Panc1 (cell line): ENCODE data around the gene KMT5C. TPM values are rescaled to one million over a fixed set of nuclear protein-coding genes. Genes with fewer than 3 reads are reported as not detected.

Experiments used
- ATAC-seq: fragments of 200-7000 bp; cut with Tn5 transposase; 2 replicates; pipeline ENCODE4 v1.9.1; 2020; ENCODE audit warnings: mild to moderate bottlenecking, moderate library complexity
- BruUV-seq: library from RNA; stranded (reverse); fragments of 400-500 nt; replicated peaks from 2 replicates; lab custom pipeline; 2021; lab: Mats Ljungman, UMichigan
- CTCF ChIA-PET: fragments of 300-600 bp; sonication (Branson Sonifier 250); formaldehyde crosslinking; loops from one replicate; lab custom pipeline; 2022; ENCODE audit warnings: antibody characterized with exemption; lab: Charles Lee
- POLR2A ChIA-PET: fragments of 300-600 bp; sonication (Branson Sonifier 250); formaldehyde crosslinking; loops from one replicate; lab custom pipeline; 2022; ENCODE audit warnings: antibody characterized with exemption; lab: Charles Lee
- DNase-seq: peaks from one replicate; pipeline ENCODE4 v3.0.0-alpha.2; 2010; ENCODE audit warnings: low read depth, low spot score
- H3K27ac ChIP-seq: 2 replicates; pipeline ENCODE4 v1.5.1; 2011; ENCODE audit warnings: mild to moderate bottlenecking, low read length, inconsistent platforms
- H3K27me3 ChIP-seq: fragments of 200-500 bp; sonication (Bioruptor generic); 2 replicates; pipeline ENCODE4 v1.6.0; 2014; ENCODE audit warnings: low read length, inconsistent platforms; ENCODE audit not compliant: control insufficient read depth, insufficient read depth
- H3K36me3 ChIP-seq: fragments of 200-500 bp; sonication (Bioruptor generic); 2 replicates; pipeline ENCODE4 v1.5.1; 2014; ENCODE audit warnings: inconsistent platforms, mild to moderate bottlenecking, low read length, moderate library complexity; ENCODE audit not compliant: control insufficient read depth, insufficient read depth
- H3K4me1 ChIP-seq: 2 replicates; pipeline ENCODE4 v1.5.1; 2011; ENCODE audit warnings: inconsistent platforms, mild to moderate bottlenecking, low read length, moderate library complexity; ENCODE audit not compliant: control insufficient read depth, insufficient read depth
- H3K4me3 ChIP-seq, 2 experiments: 2 replicates each; pipeline ENCODE4 v1.5.1; 2011 to 2012; ENCODE audit warnings: low read depth in 2 of 2, low read length in 2 of 2, mild to moderate bottlenecking in 2 of 2, inconsistent platforms in 1 of 2, moderate library complexity in 1 of 2
- H3K9me3 ChIP-seq: fragments of 200-500 bp; sonication (Bioruptor generic); 2 replicates; pipeline ENCODE4 v1.5.1; 2014; ENCODE audit warnings: low read depth, mild to moderate bottlenecking, inconsistent platforms, low read length, moderate library complexity; ENCODE audit not compliant: control insufficient read depth, insufficient read depth
- POLR2AphosphoS5 ChIP-seq: IDR thresholded peaks from 2 replicates; pipeline ENCODE4 v1.6.1; 2012; ENCODE audit warnings: mild to moderate bottlenecking, low read depth, low read length, moderate library complexity
- SIN3A ChIP-seq: IDR thresholded peaks from 2 replicates; pipeline ENCODE4 v1.6.1; 2012; ENCODE audit warnings: low read depth, mild to moderate bottlenecking, low read length, moderate library complexity, borderline replicate concordance; ENCODE audit not compliant: insufficient read depth
- TCF7L2 ChIP-seq: IDR thresholded peaks from 2 replicates; pipeline ENCODE4 v1.6.1; 2011; ENCODE audit warnings: mild to moderate bottlenecking, low read depth, low read length, inconsistent platforms
- in situ Hi-C: cut with HindIII; loops from 2 replicates; pipeline ENCODE4 v1.10.0; 2016; ENCODE audit warnings: low sequenced_read_pairs, low pct_unique_long_range_greater_than_20kb
- intact Hi-C: fragments of 100-400 bp; cut with micrococcal nuclease; formaldehyde crosslinking; loops from one replicate; pipeline ENCODE4 v1.10.0; 2022; ENCODE audit not compliant: unreplicated experiment
- total RNA-seq: library from RNA; stranded (reverse); gene quantifications from one replicate; pipeline ENCODE4 v1.2.1, GENCODE V29; 2021; ENCODE audit not compliant: unreplicated experiment
- TF ChIP-seq, protein P1 (sequence below), 2 experiments: IDR thresholded peaks; 2 replicates each; pipeline ENCODE4 v1.6.1; 2011 to 2012; ENCODE audit warnings: low read depth in 2 of 2, control low read depth in 1 of 2, low read length in 1 of 2, mild to moderate bottlenecking in 1 of 2, moderate library complexity in 1 of 2; ENCODE audit not compliant: insufficient read depth in 1 of 2
- TF ChIP-seq, protein P2 (sequence below): fragments of 450-650 bp; IDR thresholded peaks from 2 replicates; pipeline ENCODE4 v1.5.1; 2017; ENCODE audit warnings: mild to moderate bottlenecking

The KMT5C gene
- total RNA-seq, 1 experiment from 2014 or later, result 30.6 TPM

GRCh38 chr19:55316646-55317045, 23.0 kb upstream of the KMT5C start:
- CTCF ChIA-PET, result no interaction called here
- H3K27me3 ChIP-seq, result no peaks in the 10 kb centered on the region
- H3K36me3 ChIP-seq, result no peaks in the 10 kb centered on the region
- TF ChIP-seq POLR2AphosphoS5, result no peak
- TF ChIP-seq, protein P1, sequence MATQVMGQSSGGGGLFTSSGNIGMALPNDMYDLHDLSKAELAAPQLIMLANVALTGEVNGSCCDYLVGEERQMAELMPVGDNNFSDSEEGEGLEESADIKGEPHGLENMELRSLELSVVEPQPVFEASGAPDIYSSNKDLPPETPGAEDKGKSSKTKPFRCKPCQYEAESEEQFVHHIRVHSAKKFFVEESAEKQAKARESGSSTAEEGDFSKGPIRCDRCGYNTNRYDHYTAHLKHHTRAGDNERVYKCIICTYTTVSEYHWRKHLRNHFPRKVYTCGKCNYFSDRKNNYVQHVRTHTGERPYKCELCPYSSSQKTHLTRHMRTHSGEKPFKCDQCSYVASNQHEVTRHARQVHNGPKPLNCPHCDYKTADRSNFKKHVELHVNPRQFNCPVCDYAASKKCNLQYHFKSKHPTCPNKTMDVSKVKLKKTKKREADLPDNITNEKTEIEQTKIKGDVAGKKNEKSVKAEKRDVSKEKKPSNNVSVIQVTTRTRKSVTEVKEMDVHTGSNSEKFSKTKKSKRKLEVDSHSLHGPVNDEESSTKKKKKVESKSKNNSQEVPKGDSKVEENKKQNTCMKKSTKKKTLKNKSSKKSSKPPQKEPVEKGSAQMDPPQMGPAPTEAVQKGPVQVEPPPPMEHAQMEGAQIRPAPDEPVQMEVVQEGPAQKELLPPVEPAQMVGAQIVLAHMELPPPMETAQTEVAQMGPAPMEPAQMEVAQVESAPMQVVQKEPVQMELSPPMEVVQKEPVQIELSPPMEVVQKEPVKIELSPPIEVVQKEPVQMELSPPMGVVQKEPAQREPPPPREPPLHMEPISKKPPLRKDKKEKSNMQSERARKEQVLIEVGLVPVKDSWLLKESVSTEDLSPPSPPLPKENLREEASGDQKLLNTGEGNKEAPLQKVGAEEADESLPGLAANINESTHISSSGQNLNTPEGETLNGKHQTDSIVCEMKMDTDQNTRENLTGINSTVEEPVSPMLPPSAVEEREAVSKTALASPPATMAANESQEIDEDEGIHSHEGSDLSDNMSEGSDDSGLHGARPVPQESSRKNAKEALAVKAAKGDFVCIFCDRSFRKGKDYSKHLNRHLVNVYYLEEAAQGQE (IDR thresholded peaks at IDR 0.05; ENCODE audit: insufficient read depth in 1 of 2, low read depth in 2 of 2, low read length in 1 of 2), result no peak
- intact Hi-C loops (no loop called here), in situ Hi-C loops (no loop called here)
- H3K4me3 ChIP-seq, result no peak overlapping the region
- H3K9me3 ChIP-seq, result no peaks in the 10 kb centered on the region
- no peaks in the 10 kb centered on the region for H3K4me1 ChIP-seq
- POLR2A ChIA-PET, result interaction anchor here (0.6 kb wide), 1 partner anchor 21 kb away, joined by 3 read pairs; no protein-coding TSS in a partner anchor
- DNase-seq (no peak), ATAC-seq (no peak)
- no TSS peak for BruUV-seq
- H3K27ac ChIP-seq, result no peak overlapping the region

DNA sequence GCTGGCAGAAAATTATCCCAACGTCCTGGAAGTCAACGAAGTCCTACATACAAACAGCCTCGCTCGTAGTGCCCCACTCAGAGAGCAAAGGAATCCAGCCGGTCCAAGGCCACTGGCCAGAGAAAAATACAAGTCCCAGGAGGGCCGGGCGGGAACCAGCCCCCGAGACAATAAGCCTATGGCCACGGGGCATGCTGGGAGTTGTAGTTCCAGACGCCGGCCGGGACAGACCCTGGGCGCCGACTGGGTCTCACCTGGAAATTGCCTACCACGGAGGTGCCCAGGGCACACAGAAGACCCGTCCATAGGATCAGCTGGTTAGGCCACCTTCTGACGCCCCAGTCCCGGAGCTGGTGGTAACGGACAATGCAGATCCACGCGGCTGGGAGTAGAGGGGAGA, 19.9 kb upstream of the KMT5C start:
- TF ChIP-seq POLR2AphosphoS5, result no peak
- TF ChIP-seq SIN3A, result no peak
- TF ChIP-seq, protein P2, sequence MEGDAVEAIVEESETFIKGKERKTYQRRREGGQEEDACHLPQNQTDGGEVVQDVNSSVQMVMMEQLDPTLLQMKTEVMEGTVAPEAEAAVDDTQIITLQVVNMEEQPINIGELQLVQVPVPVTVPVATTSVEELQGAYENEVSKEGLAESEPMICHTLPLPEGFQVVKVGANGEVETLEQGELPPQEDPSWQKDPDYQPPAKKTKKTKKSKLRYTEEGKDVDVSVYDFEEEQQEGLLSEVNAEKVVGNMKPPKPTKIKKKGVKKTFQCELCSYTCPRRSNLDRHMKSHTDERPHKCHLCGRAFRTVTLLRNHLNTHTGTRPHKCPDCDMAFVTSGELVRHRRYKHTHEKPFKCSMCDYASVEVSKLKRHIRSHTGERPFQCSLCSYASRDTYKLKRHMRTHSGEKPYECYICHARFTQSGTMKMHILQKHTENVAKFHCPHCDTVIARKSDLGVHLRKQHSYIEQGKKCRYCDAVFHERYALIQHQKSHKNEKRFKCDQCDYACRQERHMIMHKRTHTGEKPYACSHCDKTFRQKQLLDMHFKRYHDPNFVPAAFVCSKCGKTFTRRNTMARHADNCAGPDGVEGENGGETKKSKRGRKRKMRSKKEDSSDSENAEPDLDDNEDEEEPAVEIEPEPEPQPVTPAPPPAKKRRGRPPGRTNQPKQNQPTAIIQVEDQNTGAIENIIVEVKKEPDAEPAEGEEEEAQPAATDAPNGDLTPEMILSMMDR, result no peak
- no peak for TF ChIP-seq TCF7L2
- TF ChIP-seq, protein P1 (IDR thresholded peaks at IDR 0.05; ENCODE audit: insufficient read depth in 1 of 2, low read depth in 2 of 2, low read length in 1 of 2), result no peak
- ATAC-seq, result peak; percentile 91
- Histone ChIP-seq H3K27ac (no peak overlapping the region), H3K9me3 (no peaks in the 10 kb centered on the region), H3K27me3 (no peaks in the 10 kb centered on the region), H3K4me3 (peak overlapping the region in 1 of 2 experiments; percentile 2; a peak in 1 of 4 replicates), H3K36me3 (no peaks in the 10 kb centered on the region), H3K4me1 (no peaks in the 10 kb centered on the region)
- intact Hi-C loops (no loop called here), in situ Hi-C loops (no loop called here)
- BruUV-seq, result no TSS peak
- ChIA-PET CTCF (no interaction called here), POLR2A (no interaction called here)
- no peak for DNase-seq
